SK-N-SH (cell line): Measurements from ENCODE around the gene PACSIN2.

Source experiments
- EP300 ChIP-seq, 2 experiments: IDR thresholded peaks; 2 replicates each; pipeline versions ENCODE4 v1.4.0 to v1.6.1; 2012; ENCODE audit warnings: borderline replicate concordance in 1 of 2, low read depth in 1 of 2, low read length in 1 of 2
- YY1 ChIP-seq: IDR thresholded peaks from 2 replicates; pipeline ENCODE4 v1.4.0; 2012; ENCODE audit warnings: low read depth, mild to moderate bottlenecking

GRCh38 chr22:43006753-43007152, 8.2 kb downstream of the PACSIN2 start:
- TF ChIP-seq YY1 (no peak), EP300 (IDR thresholded peaks at IDR 0.05; ENCODE audit: borderline replicate concordance in 1 of 2, low read depth in 1 of 2, low read length in 1 of 2) (no peak)
